BLaER1 (cell line): ENCODE results near the gene HNRNPH2.

ENCODE experiments used
- H3K27ac ChIP-seq: shearing (Covaris generic); formaldehyde crosslinking; 2 replicates; pipeline ENCODE4 v1.8.1; 2022
- H3K27me3 ChIP-seq: shearing (Covaris generic); formaldehyde crosslinking; 2 replicates; pipeline ENCODE4 v1.8.1; 2022
- H3K36me3 ChIP-seq: shearing (Covaris generic); formaldehyde crosslinking; 2 replicates; pipeline ENCODE4 v1.8.1; 2022
- H3K4me1 ChIP-seq: shearing (Covaris generic); formaldehyde crosslinking; 2 replicates; pipeline ENCODE4 v1.8.1; 2022
- H3K4me2 ChIP-seq: shearing (Covaris generic); formaldehyde crosslinking; 2 replicates; pipeline ENCODE4 v1.8.1; 2022
- H3K4me3 ChIP-seq: shearing (Covaris generic); formaldehyde crosslinking; 2 replicates; pipeline ENCODE4 v1.8.1; 2022
- H3K9ac ChIP-seq: shearing (Covaris generic); formaldehyde crosslinking; 2 replicates; pipeline ENCODE4 v1.8.1; 2022
- H3K9me3 ChIP-seq: shearing (Covaris generic); formaldehyde crosslinking; 2 replicates; pipeline ENCODE4 v1.8.1; 2022
- H4K20me1 ChIP-seq: shearing (Covaris generic); formaldehyde crosslinking; 2 replicates; pipeline ENCODE4 v1.8.1; 2022
- Cebpa-rat ChIP-seq: shearing (Covaris generic); IDR thresholded peaks from 2 replicates; pipeline ENCODE4 v1.8.1; 2022

Gene HNRNPH2

DNA sequence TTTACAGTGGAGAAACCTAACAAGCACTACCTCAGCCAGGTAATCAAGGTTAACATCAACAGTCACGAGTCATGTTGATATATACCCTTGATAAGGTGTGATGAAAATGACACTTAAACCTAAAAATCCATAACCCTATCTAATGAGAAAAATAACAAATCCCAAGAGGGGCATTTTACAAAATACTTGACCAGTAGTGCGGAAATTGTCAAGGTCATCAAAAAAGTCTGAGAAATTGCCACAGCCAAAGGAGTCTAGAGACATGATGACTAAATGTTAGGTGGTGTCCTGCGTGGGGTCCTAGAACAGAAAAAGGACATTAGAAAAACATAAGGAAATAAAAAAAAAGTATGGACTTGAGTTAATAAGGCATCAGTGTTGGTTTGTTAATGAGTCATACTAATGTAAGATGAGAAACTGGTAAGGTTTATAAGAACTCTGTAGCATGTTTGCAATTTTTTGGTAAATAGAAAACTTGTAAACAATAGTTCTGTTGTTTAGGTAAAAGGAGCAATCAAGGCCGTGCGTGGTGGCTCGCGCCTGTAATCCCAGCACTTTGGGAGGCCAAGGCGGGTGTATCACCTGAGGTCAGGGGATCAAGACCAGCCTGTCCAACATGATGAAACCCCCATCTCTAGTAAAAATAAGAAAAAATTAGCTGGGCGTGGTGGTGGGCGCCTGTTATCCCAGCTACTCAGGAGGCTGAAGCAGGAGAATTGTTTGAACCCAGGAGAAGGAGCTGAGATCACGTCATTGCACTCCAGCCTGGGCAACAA is 14.3 kb upstream of the HNRNPH2 start:
- Histone ChIP-seq H3K4me1 (peaks cover 28% of the 10 kb centered on the region), H3K9ac (no peak overlapping the region), H3K27ac (no peak overlapping the region), H3K9me3 (no peaks in the 10 kb centered on the region), H3K27me3 (no peaks in the 10 kb centered on the region), H3K4me2 (peak overlapping the region; percentile 71), H3K4me3 (no peak overlapping the region), H3K36me3 (peaks cover 45% of the 10 kb centered on the region), H4K20me1 (peaks cover 7% of the 10 kb centered on the region; the same call in 1 of the 2 replicates)
- TF ChIP-seq Cebpa-rat: no peak

DNA sequence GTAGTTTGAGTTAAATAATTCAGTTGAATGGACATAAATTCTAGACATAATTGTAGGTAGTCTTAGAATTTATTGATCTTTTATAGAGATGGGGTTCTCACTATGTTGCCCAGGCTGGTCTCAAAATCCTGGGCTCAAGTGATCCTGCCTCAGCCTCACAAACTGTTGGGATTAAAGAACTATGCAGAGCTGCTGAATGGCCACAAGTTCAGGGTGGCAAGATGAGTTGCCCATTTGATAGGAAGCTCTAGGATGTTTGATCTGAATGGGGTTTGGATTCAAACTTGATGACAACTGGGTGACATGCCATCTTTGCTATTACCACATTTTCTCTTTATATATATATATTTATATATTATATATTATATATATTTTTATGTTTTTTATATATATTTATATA is 13.7 kb upstream of the HNRNPH2 start:
- no peak for TF ChIP-seq Cebpa-rat
- peak overlapping the region; percentile 71 for H3K4me2 ChIP-seq
- no peaks in the 10 kb centered on the region for H3K27me3 ChIP-seq
- no peak overlapping the region for H3K27ac ChIP-seq
- no peaks in the 10 kb centered on the region for H3K9me3 ChIP-seq
- H4K20me1 ChIP-seq: peaks cover 7% of the 10 kb centered on the region; the same call in 1 of the 2 replicates
- H3K9ac ChIP-seq: no peak overlapping the region
- peaks cover 28% of the 10 kb centered on the region for H3K4me1 ChIP-seq
- no peak overlapping the region for H3K4me3 ChIP-seq
- peaks cover 45% of the 10 kb centered on the region for H3K36me3 ChIP-seq

DNA sequence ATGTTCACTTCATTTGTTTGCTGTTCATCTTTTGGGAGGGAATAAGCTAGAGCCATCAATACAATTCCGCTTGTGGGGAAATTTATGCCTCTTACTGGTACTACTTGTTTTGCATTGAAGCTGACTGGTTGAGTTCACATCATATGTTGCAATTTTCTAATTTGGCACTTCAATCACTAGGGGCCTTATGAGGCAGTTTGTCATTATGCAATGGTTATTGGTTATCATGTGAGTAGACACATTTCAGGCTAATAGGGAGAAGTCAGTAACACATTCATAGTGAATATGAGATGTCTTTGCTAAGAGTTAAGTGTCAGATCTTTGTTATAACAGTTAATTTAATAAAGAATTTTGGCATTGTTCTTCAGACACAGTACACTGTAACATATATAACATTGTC is 12.2 kb upstream of the HNRNPH2 start:
- H3K4me3 ChIP-seq: no peak overlapping the region
- no peak overlapping the region for H3K9ac ChIP-seq
- H3K27ac ChIP-seq: no peak overlapping the region
- H4K20me1 ChIP-seq: peaks cover 7% of the 10 kb centered on the region; the same call in 1 of the 2 replicates
- no peak overlapping the region for H3K4me2 ChIP-seq
- H3K27me3 ChIP-seq: no peaks in the 10 kb centered on the region
- H3K4me1 ChIP-seq: peaks cover 22% of the 10 kb centered on the region
- H3K36me3 ChIP-seq: peaks cover 58% of the 10 kb centered on the region
- no peak for TF ChIP-seq Cebpa-rat
- no peaks in the 10 kb centered on the region for H3K9me3 ChIP-seq

DNA sequence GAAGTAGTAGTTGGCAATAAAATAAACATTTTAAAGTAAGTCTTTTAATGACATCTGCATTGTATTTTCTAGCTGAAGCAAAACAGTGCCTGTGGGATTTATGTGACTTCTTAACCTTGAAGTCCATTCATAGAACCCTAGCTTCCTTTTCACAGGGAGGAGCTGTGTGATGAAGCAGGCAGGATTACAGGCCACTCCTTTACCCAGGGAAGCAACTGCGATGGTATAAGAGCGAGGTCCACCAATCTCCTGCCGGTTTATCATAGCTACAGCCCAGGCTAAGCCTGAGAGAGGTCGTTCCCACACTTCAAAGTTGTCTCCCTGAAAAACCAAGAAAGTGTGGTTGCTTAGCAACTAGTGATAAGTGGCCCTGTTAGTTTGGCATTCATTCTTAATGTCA is 10.2 kb upstream of the HNRNPH2 start:
- no peak for TF ChIP-seq Cebpa-rat
- H3K4me1 ChIP-seq: peaks cover 15% of the 10 kb centered on the region
- no peak overlapping the region for H3K4me2 ChIP-seq
- no peaks in the 10 kb centered on the region for H3K9me3 ChIP-seq
- H3K4me3 ChIP-seq: no peak overlapping the region
- H3K36me3 ChIP-seq: peaks cover 69% of the 10 kb centered on the region
- no peak overlapping the region for H3K9ac ChIP-seq
- H3K27me3 ChIP-seq: no peaks in the 10 kb centered on the region
- no peak overlapping the region for H3K27ac ChIP-seq
- H4K20me1 ChIP-seq: peaks cover 7% of the 10 kb centered on the region; the same call in 1 of the 2 replicates

DNA sequence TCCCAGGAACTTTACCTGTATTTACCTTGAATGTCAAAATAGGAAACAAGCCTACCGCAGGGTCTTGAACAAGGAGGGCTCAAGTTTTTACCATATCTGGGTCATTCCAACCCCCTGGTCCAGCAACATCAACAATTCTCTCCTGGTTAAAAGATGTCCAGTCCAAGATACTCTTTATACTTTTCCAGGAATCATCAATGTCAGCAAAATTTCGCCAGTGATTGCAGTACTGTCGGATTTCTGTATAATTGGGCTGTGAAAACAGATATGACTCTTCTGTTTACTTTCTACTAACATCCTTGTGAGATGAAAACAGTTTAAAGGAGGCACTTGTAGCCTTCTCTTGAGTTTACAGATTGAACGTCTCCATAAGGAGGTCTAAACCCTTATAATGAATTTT is 9.3 kb upstream of the HNRNPH2 start:
- H3K36me3 ChIP-seq: peaks cover 69% of the 10 kb centered on the region
- TF ChIP-seq Cebpa-rat: no peak

DNA sequence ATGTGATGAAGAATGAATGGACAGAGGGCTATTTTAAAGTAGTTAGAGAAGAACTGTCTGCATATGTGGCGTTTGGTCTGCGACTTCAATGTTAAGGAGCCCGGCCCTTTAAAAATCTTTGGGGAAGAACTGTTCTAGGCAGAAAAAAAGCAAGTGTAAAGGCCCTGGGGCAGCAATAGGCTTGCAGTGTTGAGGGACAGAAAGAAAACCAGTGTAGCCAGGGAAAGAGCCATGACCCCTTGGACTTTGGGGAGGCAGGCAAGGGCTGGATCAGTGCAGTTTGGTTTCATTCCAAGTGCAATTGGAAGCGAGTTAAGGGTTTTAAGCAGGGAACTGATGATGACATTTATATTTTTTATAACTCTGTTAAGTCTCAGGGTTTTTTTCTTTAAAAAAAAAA is 8.2 kb upstream of the HNRNPH2 start:
- Histone ChIP-seq H3K9me3 (no peaks in the 10 kb centered on the region), H3K27me3 (no peaks in the 10 kb centered on the region), H3K27ac (no peak overlapping the region), H3K4me2 (no peak overlapping the region), H3K4me1 (no peaks in the 10 kb centered on the region), H3K9ac (no peak overlapping the region), H3K36me3 (peaks cover 68% of the 10 kb centered on the region), H4K20me1 (no peaks in the 10 kb centered on the region; the same call in 1 of the 2 replicates), H3K4me3 (no peak overlapping the region)
- TF ChIP-seq Cebpa-rat: no peak

More for the DNA sequence above, 9.3 kb upstream of the HNRNPH2 start:
- H3K27ac ChIP-seq: no peak overlapping the region
- H4K20me1 ChIP-seq: peaks cover 7% of the 10 kb centered on the region; the same call in 1 of the 2 replicates
- no peak overlapping the region for H3K4me3 ChIP-seq
- peaks cover 6% of the 10 kb centered on the region for H3K4me1 ChIP-seq
- H3K9me3 ChIP-seq: no peaks in the 10 kb centered on the region
- no peak overlapping the region for H3K9ac ChIP-seq
- no peak overlapping the region for H3K4me2 ChIP-seq
- H3K27me3 ChIP-seq: no peaks in the 10 kb centered on the region

DNA sequence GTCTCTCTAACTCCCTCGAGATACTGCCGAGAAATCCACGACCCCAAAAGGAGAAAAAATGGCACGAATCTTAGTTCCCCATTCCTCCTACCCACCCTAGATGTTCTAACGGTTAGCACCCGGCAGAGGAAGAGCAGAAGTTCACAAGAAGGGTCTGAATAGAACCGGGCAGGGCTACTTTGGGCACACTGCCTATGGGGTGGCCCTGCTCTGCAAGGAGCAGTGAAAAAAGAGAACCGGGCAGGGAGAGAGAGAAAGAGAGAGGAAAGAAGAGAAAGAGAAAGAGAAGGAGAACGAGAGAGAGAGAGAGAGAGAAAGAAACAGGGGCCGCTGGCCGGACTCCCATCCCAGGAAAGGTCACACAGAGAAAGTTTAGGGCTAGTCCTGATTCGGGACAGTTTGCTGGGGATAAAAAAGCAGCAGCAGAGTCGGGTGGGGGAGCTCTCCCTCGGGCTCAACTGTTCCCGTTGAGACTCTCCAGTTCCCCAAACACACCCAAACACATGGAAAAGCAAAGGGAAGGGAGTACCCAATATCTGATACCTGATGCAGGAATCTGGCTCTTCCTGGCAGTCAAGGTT is 765 bp upstream of the HNRNPH2 start:
- Histone ChIP-seq H3K4me1 (peaks cover 22% of the 10 kb centered on the region; the same call in 1 of the 2 replicates), H3K4me3 (peak overlapping the region; percentile 75), H3K9me3 (no peaks in the 10 kb centered on the region), H3K27me3 (no peaks in the 10 kb centered on the region), H3K27ac (peak overlapping the region; percentile 70), H3K36me3 (peaks cover 23% of the 10 kb centered on the region), H3K4me2 (peak overlapping the region; percentile 73), H4K20me1 (peaks cover 24% of the 10 kb centered on the region), H3K9ac (peak overlapping the region; percentile 81)
- TF ChIP-seq Cebpa-rat: no peak

DNA sequence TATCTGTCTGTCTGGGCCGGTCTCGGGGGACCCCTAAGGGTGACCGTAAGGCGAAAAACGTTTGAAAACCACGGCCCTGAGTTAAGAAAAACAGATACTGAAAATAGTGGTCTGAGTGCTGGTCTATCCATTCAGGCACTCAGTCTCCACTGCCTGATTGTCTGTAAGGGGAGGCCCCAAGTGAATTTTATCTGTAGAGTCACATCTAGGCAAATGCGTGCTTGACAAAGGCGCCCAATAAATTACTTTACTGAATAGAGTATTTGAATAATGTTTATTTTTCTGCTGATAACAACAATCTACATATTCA is 465 bp downstream of the HNRNPH2 start:
- H3K4me1 ChIP-seq: peaks cover 22% of the 10 kb centered on the region; the same call in 1 of the 2 replicates
- peaks cover 24% of the 10 kb centered on the region for H4K20me1 ChIP-seq
- H3K9me3 ChIP-seq: no peaks in the 10 kb centered on the region
- peaks cover 21% of the 10 kb centered on the region for H3K36me3 ChIP-seq
- H3K27me3 ChIP-seq: no peaks in the 10 kb centered on the region
- no peak for TF ChIP-seq Cebpa-rat
- H3K27ac ChIP-seq: peak overlapping the region; percentile 79
- H3K4me3 ChIP-seq: peak overlapping the region; percentile 75
- H3K9ac ChIP-seq: peak overlapping the region; percentile 81
- peak overlapping the region; percentile 71 for H3K4me2 ChIP-seq

DNA sequence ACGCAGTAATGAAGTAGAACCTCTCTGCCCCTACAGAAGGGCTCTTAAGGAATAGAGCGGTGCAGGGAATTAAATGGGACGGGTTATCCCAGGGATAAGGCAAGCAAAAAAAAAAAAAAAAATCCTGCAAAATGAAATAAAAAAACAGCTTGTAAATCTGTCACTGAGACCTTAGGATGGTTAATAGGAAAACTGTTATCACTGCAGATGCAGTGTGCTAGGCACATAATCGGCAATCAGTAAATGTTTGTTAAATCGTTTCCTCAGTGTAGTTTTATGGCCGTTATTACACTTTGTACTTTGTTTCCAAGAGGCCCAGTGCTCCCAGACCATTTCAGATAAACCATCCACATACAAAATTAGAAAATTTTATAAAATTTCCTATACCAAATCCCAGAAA is 1.0 kb downstream of the HNRNPH2 start:
- Histone ChIP-seq H3K4me1 (peaks cover 22% of the 10 kb centered on the region; the same call in 1 of the 2 replicates), H3K4me2 (peak overlapping the region; percentile 71), H3K27me3 (no peaks in the 10 kb centered on the region), H3K9me3 (no peaks in the 10 kb centered on the region), H4K20me1 (peaks cover 24% of the 10 kb centered on the region), H3K9ac (peak overlapping the region; percentile 81), H3K4me3 (peak overlapping the region; percentile 75), H3K27ac (peak overlapping the region; percentile 79), H3K36me3 (peaks cover 16% of the 10 kb centered on the region)
- no peak for TF ChIP-seq Cebpa-rat

DNA sequence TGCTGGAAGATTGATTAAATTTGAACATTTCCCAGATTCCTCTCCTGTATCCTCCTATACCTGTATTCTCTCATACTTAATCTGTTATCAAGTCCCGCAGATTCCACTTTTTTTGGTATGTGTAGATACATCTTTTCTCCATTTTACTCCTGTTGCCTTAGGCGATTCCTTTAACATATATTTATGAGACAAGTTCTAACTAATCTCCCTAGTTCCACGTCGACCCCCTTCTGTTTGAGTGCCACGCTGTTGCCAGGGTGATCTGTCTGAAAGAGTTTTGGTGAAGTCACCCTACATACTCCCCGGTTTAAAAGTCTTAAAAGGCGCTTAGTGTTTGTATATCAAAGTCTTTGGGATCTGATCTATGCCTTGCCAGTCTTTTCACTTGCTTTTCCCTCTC is 2.4 kb downstream of the HNRNPH2 start:
- H3K27ac ChIP-seq: no peak overlapping the region
- H3K36me3 ChIP-seq: peaks cover 16% of the 10 kb centered on the region
- no peak overlapping the region for H3K4me3 ChIP-seq
- H4K20me1 ChIP-seq: peaks cover 24% of the 10 kb centered on the region
- no peaks in the 10 kb centered on the region for H3K9me3 ChIP-seq
- TF ChIP-seq Cebpa-rat: no peak
- no peaks in the 10 kb centered on the region for H3K27me3 ChIP-seq
- peaks cover 31% of the 10 kb centered on the region for H3K4me1 ChIP-seq
- H3K4me2 ChIP-seq: peak overlapping the region; percentile 71
- H3K9ac ChIP-seq: no peak overlapping the region
